GM21786 (cell line): ENCODE results near the gene TAGLN2.
A peak's percentile ranks its signal among the peaks of the same experiment; 100 is the strongest.

Experiments used
- ATAC-seq: cut with Tn5 transposase; IDR thresholded peaks from one replicate; pipeline ENCODE4 v1.9.1; 2021; ENCODE audit not compliant: unreplicated experiment

TAGLN2 gene

GRCh38 chr1:159923203-159924024, 1.9 kb downstream of the TAGLN2 start:
- ATAC-seq: peak; percentile 30

GRCh38 chr1:159922511-159923202, 2.6 kb downstream of the TAGLN2 start:
- no peak for ATAC-seq

- ATAC-seq: no peak
Observed at GRCh38 chr1:159921700-159922504, 3.4 kb downstream of the TAGLN2 start.

- ATAC-seq: peak; percentile 24
Observed at GRCh38 chr1:159921251-159921650, 4.1 kb downstream of the TAGLN2 start.

- no peak for ATAC-seq
Observed at GRCh38 chr1:159920651-159921050, 4.7 kb downstream of the TAGLN2 start.

GRCh38 chr1:159920202-159920601, 5.1 kb downstream of the TAGLN2 start:
- no peak for ATAC-seq

GRCh38 chr1:159919236-159919865, 6.0 kb downstream of the TAGLN2 start:
- ATAC-seq: no peak

GRCh38 chr1:159918352-159919200, 6.7 kb downstream of the TAGLN2 start:
- no peak for ATAC-seq

- ATAC-seq: no peak
Observed at GRCh38 chr1:159917533-159918351, 7.6 kb downstream of the TAGLN2 start.

GRCh38 chr1:159916242-159917051, 8.9 kb downstream of the TAGLN2 start:
- no peak for ATAC-seq

GRCh38 chr1:159915571-159916241, 9.6 kb downstream of the TAGLN2 start:
- ATAC-seq: no peak

- no peak for ATAC-seq
Observed at GRCh38 chr1:159914252-159915018, 10.9 kb downstream of the TAGLN2 start.

- ATAC-seq: no peak
Observed at GRCh38 chr1:159913451-159914192, 11.7 kb downstream of the TAGLN2 start.

GRCh38 chr1:159911326-159912070, 13.8 kb downstream of the TAGLN2 start:
- no peak for ATAC-seq

GRCh38 chr1:159908031-159908940, 17.0 kb downstream of the TAGLN2 start:
- no peak for ATAC-seq
